ENCODE measurements around the gene VASH2. TPM values are rescaled to one million over a fixed set of nuclear protein-coding genes. Genes with fewer than 3 reads are reported as not detected.

The VASH2 gene
- total RNA-seq, 1 donor from 2014 or later, result 59.8 TPM

- H3K4me1 Mint-ChIP-seq (ENCODE audit: low read depth, unreplicated experiment), result peaks cover 28% of the 10 kb centered on the region
- peaks cover 6% of the 10 kb centered on the region for H3K27me3 Mint-ChIP-seq (ENCODE audit: unreplicated experiment)
- H3K9me3 Mint-ChIP-seq (ENCODE audit: unreplicated experiment), result peaks cover 8% of the 10 kb centered on the region
- H3K4me3 Mint-ChIP-seq (ENCODE audit: unreplicated experiment), result no peak overlapping the region
- H3K27ac Mint-ChIP-seq (ENCODE audit: unreplicated experiment), result peak overlapping the region; percentile 86
- TF ChIP-seq CTCF (IDR thresholded peaks at IDR 0.05; ENCODE audit: partially characterized antibody, unreplicated experiment), result no peak
- peak; percentile 58 for DNase-seq
- no peaks in the 10 kb centered on the region for H3K36me3 Mint-ChIP-seq (ENCODE audit: unreplicated experiment)
Observed at GRCh38 chr1:212928323-212929291, 21.7 kb upstream of the VASH2 start.

- Mint-ChIP-seq H3K27ac (ENCODE audit: unreplicated experiment) (no peak overlapping the region), H3K27me3 (ENCODE audit: unreplicated experiment) (peaks cover 3% of the 10 kb centered on the region), H3K4me3 (ENCODE audit: unreplicated experiment) (no peak overlapping the region), H3K36me3 (ENCODE audit: unreplicated experiment) (no peaks in the 10 kb centered on the region), H3K9me3 (ENCODE audit: unreplicated experiment) (peaks cover 5% of the 10 kb centered on the region), H3K4me1 (ENCODE audit: low read depth, unreplicated experiment) (peaks cover 17% of the 10 kb centered on the region)
- no peak for TF ChIP-seq CTCF (IDR thresholded peaks at IDR 0.05; ENCODE audit: partially characterized antibody, unreplicated experiment)
- no peak for DNase-seq
Observed at GRCh38 chr1:212930986-212931678, 19.2 kb upstream of the VASH2 start.

- Mint-ChIP-seq H3K4me3 (ENCODE audit: unreplicated experiment) (no peak overlapping the region), H3K27ac (ENCODE audit: unreplicated experiment) (no peak overlapping the region), H3K36me3 (ENCODE audit: unreplicated experiment) (peaks cover 1% of the 10 kb centered on the region), H3K4me1 (ENCODE audit: low read depth, unreplicated experiment) (peaks cover 6% of the 10 kb centered on the region), H3K9me3 (ENCODE audit: unreplicated experiment) (peaks cover 7% of the 10 kb centered on the region), H3K27me3 (ENCODE audit: unreplicated experiment) (peaks cover 4% of the 10 kb centered on the region)
- no peak for DNase-seq
- TF ChIP-seq CTCF (IDR thresholded peaks at IDR 0.05; ENCODE audit: partially characterized antibody, unreplicated experiment), result no peak
Observed at GRCh38 chr1:212933815-212934471, 16.4 kb upstream of the VASH2 start.

GRCh38 chr1:212935387-212935981 lies 14.9 kb upstream of the VASH2 start:
- no peak for DNase-seq
- Mint-ChIP-seq H3K27ac (ENCODE audit: unreplicated experiment) (no peak overlapping the region), H3K4me1 (ENCODE audit: low read depth, unreplicated experiment) (peaks cover 3% of the 10 kb centered on the region), H3K27me3 (ENCODE audit: unreplicated experiment) (peaks cover 9% of the 10 kb centered on the region), H3K9me3 (ENCODE audit: unreplicated experiment) (peaks cover 11% of the 10 kb centered on the region), H3K36me3 (ENCODE audit: unreplicated experiment) (peaks cover 14% of the 10 kb centered on the region), H3K4me3 (ENCODE audit: unreplicated experiment) (no peak overlapping the region)
- TF ChIP-seq CTCF (IDR thresholded peaks at IDR 0.05; ENCODE audit: partially characterized antibody, unreplicated experiment), result no peak
